Renal pelvis (tissue), 4 donors: Measurements from ENCODE around the gene ZBTB20. TPM values are rescaled to one million over a fixed set of nuclear protein-coding genes. Genes with fewer than 3 reads are reported as not detected.

Experiments used
- DNase-seq: peaks from one replicate; pipeline ENCODE4 v3.0.0-alpha.2; 2013
- polyA plus RNA-seq, 3 donors: library from polyadenylated mRNA; unstranded; fragments of 120-200 nt; gene quantifications; one replicate each; pipeline ENCODE4 v1.2.1, GENCODE V29; 2013; ENCODE audit not compliant: insufficient read length in 3 of 3

ZBTB20 gene
- polyA plus RNA-seq, 3 donors, result 4.4 to 6.3 (median 5.9) TPM

DNA sequence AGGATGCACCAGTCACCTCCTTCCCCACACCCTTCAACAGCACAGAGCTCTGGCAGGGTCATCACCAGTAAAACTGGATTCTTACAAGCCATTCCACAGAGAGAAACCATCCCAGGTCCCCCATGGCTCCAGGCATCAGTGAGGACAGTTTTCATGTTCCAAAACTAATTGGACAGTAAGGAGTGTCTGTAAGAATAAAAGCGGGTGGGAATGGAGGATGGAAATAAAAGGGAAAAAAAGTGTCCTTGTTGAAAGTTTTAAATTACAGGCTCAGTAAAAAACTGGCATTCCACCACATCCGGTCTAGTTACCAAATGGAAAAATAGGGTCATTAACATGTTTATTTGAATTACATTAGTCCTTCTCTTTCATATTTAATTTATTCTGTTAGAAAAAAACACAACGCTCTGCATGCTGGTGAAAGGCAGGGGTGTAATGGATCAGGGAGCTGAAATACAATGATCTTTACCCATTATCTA is 735.9 kb downstream of the ZBTB20 start:
- peak; percentile 65 for DNase-seq

DNA sequence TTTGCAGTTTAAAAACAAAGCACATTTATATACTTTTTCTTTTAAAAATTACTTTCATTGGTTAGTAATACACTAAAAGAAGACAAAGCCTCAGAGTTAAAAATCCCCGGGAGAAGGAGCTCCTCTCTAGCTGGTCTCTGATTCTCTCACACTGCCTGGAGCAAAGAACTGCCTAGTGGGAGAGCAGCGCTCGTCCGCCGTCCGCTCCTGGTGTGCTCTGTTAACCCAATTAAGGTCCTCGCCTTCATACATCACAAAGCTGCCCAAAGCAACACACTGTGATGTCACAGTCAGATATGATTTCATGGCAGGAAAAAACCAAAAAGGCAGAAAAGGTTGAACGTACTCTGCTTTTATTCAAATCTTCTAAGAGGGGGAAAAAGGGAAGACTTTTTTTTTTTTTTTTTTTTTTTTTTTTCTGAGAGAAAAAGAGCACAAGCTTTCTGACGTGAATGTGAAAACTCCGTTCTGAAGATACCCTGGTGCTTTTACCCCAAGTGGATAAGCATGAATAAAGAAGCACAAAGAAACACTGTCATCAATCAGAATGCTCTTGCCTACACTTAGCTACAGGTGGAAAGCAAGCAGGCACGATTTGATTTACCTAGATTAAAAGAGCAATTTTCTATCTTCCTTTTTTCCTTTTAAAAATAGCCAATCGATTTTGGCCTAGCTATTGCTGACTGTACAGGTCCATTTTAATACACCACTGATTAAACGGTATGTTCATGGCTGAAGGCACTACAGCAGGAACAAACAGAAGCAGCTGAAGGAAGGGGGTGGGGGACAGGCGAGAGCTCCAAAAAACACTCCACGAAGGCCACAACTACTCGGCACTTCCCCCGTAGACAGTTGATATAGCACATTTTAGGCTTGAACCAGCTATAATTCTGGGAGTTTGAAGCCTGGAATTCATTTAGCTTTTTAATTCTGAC is 738.1 kb downstream of the ZBTB20 start:
- DNase-seq, result no peak

DNA sequence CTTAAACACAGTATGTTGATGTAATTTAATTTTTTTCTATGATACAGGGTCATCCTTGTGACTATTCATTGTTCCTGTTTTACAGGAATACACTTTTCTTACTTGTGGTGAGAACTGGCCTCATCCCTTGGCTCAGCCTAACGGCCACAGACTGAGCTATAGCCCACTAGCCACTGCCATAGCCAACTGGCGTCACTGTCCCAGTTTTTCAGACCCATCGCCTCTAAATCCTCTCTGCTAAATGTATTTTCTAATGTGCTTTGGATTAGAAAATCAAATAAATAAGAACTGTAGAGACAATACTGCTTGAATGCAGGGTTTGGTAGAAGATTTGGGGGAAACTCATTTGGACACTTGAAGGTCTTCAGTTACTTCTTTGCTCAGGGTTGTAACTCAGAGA is 740.2 kb downstream of the ZBTB20 start:
- DNase-seq, result no peak

DNA sequence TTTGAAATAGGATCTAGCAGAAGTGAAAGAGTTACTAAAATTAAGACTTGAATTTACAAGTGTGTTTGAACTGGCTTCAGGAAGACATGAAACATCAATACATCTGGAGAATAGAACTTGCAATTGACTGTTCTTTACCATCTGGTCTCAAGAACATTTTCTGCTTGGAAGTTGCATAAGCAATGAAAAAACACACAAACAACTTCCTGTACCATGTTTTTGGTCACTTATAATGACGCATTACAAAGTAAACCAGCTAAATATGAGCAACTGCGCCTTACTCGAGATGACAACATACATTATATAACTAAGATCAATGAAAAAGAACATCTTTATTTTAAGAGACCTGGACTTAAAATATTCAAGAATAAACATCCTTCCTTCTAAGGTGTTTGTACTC is 740.8 kb downstream of the ZBTB20 start:
- no peak for DNase-seq

DNA sequence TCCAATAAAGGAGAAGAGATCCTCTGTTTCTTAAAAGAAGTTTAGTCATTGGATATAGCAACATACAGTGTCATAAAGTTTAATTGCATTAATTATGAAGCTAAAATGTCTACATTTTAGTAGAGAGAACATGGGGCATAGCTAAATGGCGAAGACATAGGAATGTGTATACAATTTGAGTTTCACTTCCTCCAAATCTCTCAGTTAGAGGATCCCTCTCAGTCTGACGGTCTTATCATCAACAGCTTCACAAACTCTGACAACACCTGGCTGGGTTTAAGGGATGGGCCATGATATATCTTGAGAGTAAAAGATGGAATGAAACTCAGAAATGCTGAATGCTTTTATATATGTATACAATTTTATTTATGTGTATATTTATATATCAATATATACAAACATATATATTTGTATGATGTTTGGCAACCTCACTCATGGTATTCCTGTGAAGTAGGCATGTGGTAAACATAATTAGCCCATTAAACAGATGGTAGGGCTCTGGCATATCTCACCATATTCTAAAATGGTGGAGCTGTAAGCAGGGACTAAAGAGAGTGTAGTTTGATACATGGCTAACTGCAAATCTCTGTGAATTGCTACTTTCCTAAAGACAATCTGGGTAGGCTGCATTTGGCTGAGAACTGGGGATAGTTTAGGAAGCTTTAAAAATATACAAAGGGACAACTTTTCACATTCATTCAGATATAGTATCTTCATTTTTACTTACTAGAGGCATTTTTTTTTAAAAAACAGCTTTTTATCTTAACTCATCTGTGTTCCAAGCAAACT is 741.7 kb downstream of the ZBTB20 start:
- DNase-seq, result no peak

DNA sequence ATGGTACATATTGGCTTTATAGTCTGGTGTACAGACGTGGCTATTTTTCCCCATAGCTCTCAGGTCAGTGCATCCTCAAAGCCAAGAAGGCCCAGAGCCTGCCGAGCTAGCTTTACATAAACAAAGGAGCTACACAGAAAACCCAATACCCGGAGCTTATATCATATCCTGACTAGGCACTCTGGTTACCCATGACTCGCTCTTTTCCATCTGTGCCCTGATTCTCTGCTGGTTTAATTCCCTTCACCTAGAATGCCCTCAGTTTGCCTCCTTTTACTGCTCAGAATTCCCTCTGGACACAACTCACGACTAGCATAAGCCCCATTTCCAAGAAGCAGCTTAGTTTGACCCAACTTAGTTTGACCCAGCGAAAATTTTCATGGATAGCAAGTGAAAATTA is 742.5 kb downstream of the ZBTB20 start:
- no peak for DNase-seq

DNA sequence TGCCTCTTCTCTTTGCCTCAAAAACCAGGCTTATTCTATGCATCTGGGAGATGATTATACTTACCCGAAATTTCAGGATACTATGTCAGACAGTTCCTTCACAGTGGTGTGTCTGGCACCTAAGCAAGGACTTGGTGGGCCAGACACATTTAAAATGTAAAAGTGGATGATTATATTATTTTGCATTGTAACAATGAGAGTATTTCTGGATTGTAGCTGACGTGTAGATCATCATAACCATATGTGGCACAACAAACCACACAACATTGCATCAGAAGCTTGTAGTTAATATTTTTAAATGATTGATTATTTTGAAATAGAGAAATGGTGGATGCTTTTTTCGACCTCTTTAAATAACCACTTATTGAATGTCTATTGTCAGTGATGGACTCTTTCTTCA is 744.2 kb downstream of the ZBTB20 start:
- DNase-seq, result no peak

DNA sequence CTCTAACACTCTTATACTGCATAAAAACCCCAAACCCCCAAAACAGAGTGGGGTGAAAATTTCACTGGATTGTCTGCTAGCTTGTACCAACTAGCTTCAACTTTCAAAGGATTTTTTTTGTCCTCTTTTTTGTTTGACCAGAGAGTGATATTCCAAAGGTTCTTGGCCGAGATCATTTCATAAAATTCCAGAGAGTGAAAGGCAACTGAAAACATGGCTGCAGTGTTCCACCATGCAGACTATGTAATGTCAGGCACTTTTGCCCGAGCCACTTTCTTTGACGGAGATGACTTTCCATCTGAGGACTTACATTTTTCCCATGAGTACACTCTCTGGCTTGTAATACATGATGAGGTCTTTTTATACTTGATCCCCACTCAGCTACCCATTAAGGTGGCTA is 745.7 kb downstream of the ZBTB20 start:
- no peak for DNase-seq

DNA sequence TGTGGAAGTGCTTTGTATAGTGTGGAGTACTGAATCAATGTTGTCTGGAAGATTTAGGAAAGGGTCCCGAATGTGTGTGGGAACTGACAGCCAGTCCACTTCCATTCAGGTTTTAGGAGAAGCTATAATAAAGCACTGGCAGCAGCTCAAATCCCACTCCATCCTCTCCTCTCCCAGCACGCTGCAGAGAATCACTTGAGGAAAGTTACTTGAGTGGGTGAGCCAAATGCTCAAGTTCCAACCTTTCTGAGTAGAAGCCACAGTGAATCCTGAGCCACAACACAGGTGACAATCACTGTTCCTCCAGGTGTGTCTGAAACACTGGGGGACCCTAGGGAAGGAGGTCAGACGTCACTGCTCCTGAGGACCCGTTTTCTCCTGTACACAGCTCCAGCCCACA is 746.7 kb downstream of the ZBTB20 start:
- no peak for DNase-seq

DNA sequence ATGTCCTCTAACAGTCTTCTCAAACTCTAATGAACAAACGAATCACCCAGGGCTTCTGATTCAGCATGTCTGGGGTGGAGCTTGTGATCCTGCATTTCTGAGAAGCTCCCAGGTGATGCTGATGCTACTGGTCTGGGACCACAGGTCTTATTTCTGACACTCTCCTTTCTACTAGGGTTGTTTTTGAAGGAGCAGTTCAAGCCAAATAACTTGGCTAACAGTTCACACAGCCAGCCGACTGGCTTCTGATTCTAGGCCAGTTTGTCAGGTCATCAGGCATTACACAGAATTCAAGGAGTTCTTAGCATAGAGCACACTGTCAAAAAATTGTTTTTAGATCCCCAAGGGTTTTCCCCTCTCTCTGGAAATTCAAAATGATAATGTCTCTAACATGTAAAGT is 752.5 kb downstream of the ZBTB20 start:
- DNase-seq, result no peak

DNA sequence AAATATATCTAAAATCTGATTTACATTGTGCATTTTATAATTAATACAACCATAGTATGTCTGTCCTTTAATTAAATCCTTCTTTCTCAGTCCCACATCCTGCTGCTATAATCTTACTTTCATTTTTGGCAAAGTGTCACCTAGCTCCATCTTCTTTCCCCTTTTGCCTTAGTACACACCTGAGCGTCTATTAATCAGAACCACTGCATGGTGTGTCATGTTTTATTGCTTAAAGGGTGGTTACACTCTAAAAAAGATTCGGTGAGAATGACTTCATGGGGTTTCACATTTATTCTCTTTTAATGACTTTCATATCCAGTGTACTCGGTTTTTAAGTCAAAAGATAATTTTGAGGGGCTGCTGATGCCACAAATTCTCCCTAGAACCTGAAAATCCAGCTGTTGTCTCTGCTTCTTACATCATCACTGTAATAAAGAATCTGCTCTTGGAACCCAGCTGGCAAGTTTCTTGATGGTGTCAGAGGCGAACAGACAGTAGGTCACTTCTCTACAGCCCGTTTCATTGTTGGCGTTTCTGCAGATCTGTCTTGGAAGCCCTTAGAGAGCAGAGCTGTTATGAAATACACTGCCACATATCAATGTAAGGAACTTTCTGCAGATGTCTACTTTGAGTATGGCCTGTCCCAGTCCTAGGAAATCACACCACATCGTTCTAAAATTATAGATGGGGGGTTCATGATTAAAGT is 753.6 kb downstream of the ZBTB20 start:
- no peak for DNase-seq

DNA sequence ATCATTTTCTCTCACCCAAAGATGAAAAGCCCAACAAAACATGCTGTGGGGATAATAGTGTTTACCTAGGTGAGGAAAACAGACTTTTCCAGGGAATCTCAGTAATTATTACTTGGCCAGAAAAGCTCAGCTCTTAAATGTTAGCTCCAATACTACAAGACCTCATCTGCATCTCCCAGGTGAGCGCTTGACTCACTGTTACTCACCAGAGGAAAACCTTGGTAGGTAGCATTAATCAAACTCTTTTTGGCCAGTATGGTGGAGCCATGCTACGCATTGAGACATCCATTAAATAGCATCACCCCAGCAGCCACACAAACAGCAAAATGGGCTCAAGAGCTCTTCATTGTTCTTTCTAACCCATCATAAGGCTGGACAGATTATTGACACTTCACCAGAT is 754.3 kb downstream of the ZBTB20 start:
- no peak for DNase-seq

DNA sequence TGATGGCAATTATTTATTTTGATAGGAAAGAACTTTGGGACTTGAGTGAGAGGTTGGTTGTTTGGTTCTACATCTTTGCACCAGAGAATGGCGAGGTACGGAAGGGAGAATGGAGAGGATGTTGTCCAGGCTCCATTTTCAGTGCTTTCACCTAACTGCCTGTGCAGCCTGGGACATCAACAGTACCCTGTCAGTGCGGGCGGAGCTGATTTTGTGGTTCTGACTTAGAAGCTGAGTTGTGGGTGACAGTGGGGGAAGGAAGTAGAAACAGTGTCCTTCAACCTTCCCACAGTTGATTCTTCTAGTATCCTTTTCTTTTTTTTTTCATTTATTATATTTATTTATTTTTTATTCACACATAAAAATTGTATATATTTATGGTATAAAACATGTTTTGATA is 757.9 kb downstream of the ZBTB20 start:
- no peak for DNase-seq

DNA sequence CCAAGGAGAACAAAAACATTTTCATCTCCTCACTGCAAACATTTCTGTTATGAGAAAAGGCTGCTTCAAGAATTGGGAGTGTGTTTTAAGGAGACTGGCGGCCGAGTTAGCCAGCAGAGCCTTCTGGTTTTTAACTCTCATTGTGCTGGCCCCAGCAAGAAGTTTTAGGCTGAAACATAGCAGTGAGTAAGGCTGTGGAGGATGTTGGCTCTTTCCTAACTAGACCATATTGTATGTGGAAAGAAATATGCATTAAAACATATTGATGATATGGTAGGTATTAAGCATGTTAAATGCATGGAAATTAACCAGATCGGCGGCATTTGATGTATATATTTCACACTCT is 762.6 kb downstream of the ZBTB20 start:
- no peak for DNase-seq

DNA sequence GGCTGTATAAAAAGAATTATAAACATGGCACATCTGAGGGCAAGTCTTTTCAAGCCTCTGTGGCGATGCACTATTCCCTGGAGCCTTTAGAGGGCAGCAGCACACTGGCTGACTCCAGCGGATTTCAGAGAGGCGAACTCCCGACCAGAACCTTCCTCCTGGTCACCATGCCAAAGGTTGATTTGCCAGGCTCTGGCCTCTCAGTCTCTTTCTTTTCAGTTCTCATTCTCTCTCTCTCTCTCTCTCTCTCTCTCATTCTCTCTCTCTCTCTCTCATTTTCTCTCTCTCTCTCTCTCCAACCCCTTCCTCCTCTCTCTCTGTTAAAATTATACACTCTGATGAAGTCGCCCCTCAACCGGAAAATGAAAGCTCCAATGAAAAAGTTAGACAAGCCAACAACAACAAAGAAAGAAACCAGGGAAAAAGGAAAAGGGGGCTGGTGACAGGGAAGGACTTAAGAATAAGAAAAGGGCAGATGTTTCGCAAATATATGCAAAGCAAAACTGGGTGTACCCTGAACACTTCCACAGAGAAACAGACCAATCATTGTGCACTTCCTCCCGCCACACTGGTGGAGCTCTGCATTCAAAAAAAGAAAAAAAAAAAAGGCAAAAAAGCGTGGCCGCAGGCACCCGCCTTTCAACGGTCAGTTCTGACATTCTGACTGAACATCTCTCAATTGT is 763.1 kb downstream of the ZBTB20 start:
- DNase-seq, result peak; percentile 77

DNA sequence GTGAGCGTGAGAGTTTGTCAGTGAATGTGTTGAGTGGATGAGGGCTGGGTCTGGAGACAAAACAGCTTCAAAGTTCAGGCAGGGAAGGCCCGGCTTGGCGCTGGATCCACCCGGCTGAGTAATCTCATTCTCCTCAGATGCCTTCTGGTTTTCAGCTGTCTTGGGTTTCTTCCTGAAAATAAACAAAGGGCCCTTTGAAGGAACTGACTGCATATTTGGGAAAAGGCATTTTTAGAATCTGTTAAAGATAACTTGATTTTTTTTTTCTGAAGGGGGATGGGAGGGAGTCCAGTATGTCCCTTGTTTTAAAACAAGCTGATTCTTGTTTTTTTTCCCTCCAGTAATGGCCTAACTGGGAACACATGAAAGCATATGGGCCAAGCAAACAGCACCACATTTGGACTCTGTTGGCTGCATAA is 766.8 kb downstream of the ZBTB20 start:
- no peak for DNase-seq

DNA sequence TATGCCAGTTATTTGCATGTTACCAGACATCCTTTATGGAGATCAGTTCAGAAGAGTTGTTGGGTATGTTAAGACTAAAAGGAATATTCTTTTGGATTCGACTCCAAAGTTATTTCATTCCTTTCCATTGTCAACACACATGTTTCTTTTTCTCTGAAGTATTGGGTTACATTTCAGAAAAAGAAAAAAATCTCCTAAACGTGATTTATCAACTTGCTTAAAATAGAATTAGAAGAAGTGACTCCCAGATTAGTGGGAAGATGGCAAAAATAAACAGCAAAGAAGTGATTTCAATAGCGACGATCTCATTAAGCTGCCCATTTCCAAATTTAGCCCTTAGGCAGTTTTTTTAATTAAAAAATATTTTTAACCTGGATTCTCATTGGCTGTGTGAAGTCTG is 767.8 kb downstream of the ZBTB20 start:
- no peak for DNase-seq

DNA sequence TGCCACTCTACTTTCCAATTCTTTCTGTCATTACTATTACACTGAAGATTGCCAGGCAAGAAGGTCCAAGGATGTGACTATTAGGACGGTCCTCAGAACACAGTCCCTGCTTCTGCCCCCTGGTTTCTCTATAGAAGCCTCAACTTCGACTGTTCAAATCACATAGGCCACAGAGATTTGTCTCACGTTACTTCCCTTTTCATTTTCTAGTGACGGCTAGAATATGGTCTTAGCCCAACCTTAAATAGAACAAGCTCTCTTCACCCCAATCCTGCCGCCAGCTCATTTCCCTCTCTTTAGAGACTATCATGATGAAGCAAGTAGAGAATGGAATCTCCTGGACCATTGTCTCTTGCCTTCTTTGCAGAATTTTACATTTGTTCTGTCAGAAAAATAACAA is 768.3 kb downstream of the ZBTB20 start:
- no peak for DNase-seq

DNA sequence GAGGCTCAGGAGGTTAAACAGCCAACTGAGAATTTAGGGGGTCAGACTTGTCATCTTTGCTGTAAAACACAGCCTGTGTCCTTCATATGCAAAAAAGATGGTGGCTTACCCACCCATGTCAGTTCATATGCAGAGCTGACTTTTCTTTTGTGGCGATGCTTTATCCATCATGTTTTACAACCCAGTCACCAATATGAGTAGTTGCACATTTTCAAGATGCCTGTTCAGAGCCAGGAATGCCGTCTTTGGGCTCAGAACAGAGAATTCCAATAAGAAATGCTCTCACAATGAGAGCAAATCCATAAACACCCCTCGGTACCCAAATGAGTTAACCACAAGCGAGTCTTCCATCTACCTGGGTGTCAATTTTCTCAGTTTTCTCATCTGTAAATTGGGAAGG is 769.7 kb downstream of the ZBTB20 start:
- no peak for DNase-seq

DNA sequence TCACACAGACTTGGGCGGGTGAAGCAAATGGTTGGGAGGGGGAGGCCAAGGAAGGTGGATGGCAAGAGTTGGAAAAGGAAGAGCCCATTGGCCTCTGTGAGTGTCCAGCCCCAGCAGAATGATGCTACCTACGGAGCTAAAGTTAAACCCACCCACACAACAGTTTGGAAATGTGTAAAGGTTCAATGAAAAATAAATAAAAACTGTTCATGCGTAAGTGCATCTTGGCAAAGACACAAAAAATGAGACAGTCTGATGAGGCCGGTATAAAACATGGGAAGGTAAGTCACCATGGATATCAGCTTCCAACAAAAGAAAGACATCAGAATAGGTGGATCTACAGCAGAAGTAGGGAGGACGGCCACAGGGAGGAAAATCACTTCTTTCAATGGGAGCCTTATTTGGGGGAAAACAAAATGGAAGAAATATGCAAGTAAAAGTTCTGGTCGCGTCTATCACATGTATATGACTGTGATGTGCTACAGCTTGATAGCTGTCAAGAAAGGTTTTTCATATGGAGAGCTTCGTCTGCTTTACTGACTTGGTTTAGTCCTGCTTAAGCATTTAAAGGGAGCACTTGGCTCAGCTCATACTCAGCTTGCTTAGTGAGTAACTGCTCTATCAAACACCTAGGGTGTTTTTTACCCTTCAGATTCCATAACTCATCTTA is 770.4 kb downstream of the ZBTB20 start:
- no peak for DNase-seq
